GM13976 (cell line): ENCODE data around the gene CEP170B.
"Not testable (repeated sequence)": the region's sequence is repeated elsewhere in the genome, so short reads cannot be mapped to it uniquely, and the experiment has no call there.

ENCODE experiments used
- DNase-seq: peaks from one replicate; pipeline ENCODE4 v3.0.0; 2012; ENCODE audit warnings: low spot score
- CTCF ChIP-seq: IDR thresholded peaks from 2 replicates; pipeline ENCODE4 v1.5.1; 2012; ENCODE audit warnings: borderline replicate concordance, mild to moderate bottlenecking; ENCODE audit not compliant: insufficient read depth; ENCODE audit errors: extremely low read depth, missing control alignments, control extremely low read depth
- in situ Hi-C: fragments of 300-500 bp; cut with MboI; formaldehyde crosslinking; loops from one replicate; pipeline ENCODE4 v1.12.0; 2022; ENCODE audit warnings: low sequenced_read_pairs, mixed read lengths, inconsistent platforms; ENCODE audit not compliant: unreplicated experiment

Gene CEP170B

GRCh38 chr14:104827177-104828055 lies 37.7 kb upstream of the CEP170B start:
- in situ Hi-C loops, result loop anchor here (5.0 kb wide), 1 partner anchor 55 kb away; no protein-coding TSS in a partner anchor
- peak; percentile 83 for DNase-seq
- peak; percentile 36 for TF ChIP-seq CTCF

- in situ Hi-C loops, result no loop called here
- DNase-seq, result no peak
- no peak for TF ChIP-seq CTCF
Observed at GRCh38 chr14:104830781-104831180, 34.3 kb upstream of the CEP170B start.

- in situ Hi-C loops, DNase-seq: not testable (repeated sequence)
Observed at GRCh38 chr14:104836171-104836935, 28.7 kb upstream of the CEP170B start.

- no peak for DNase-seq
- TF ChIP-seq CTCF, result no peak
- in situ Hi-C loops, result no loop called here
Observed at GRCh38 chr14:104841730-104842129, 23.3 kb upstream of the CEP170B start.

- DNase-seq, result no peak
- in situ Hi-C loops, result no loop called here
- TF ChIP-seq CTCF, result no peak
Observed at GRCh38 chr14:104843006-104843405, 22.1 kb upstream of the CEP170B start.

- DNase-seq, result peak; percentile 24
- TF ChIP-seq CTCF, result no peak
- in situ Hi-C loops, result no loop called here
Observed at GRCh38 chr14:104843442-104844305, 21.4 kb upstream of the CEP170B start.
